Activated CD8-positive, alpha-beta memory T cell treated with anti-CD3 and anti-CD28 coated beads for 48 hours (primary cell): ENCODE data around the gene ANK3.

ENCODE experiments used
- DNase-seq, 3 experiments: peaks; one replicate each; pipeline ENCODE4 v3.0.0-alpha.2; 2020; ENCODE audit warnings: low read depth in 2 of 3, low spot score in 2 of 3

ANK3 gene

GRCh38 chr10:60380781-60381180 lies 8.9 kb downstream of the ANK3 start:
- no peak for DNase-seq

DNA sequence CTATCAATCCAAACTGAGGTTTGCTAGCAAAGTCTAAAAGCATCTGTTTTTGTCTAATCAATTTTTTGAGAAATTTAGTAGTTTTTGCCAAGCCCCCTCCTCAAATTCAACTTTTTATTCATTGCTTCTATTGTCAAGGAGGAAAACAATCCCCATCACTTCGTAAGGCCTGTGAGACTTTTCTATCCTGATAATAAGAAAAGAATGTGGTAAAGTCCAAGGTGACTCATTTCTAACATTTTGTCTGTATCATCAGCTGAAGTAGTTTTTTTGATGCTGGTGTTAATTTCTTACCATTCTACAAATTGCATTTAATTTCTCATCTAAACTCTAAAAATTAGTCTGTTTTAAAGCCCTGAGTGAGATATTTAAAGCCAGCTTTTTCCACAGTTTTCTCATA lies 11.7 kb downstream of the ANK3 start:
- DNase-seq: no peak

DNA sequence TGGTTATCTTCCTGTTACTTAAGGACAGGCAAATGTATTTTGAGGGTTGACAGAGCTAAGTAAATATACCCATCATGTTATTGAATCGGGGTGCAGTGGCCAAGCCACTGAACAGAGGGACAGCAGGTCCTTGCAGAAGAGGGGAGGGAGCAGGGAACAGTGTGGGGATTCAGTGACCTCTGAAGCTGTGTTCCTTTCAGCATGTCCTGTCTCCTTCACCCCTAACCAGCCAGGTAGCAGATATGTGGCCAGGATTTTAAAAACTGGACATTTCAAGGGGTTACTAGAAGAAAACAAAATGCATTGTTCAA lies 12.7 kb downstream of the ANK3 start:
- DNase-seq: no peak

- no peak for DNase-seq
Observed at GRCh38 chr10:60376221-60377041, 13.2 kb downstream of the ANK3 start.

GRCh38 chr10:60375293-60376004 lies 14.2 kb downstream of the ANK3 start:
- DNase-seq: no peak

- no peak for DNase-seq
Observed at GRCh38 chr10:60374836-60375235, 14.8 kb downstream of the ANK3 start.

- no peak for DNase-seq
Observed at GRCh38 chr10:60372436-60372835, 17.2 kb downstream of the ANK3 start.

GRCh38 chr10:60369547-60369930 lies 20.1 kb downstream of the ANK3 start:
- DNase-seq: no peak

DNA sequence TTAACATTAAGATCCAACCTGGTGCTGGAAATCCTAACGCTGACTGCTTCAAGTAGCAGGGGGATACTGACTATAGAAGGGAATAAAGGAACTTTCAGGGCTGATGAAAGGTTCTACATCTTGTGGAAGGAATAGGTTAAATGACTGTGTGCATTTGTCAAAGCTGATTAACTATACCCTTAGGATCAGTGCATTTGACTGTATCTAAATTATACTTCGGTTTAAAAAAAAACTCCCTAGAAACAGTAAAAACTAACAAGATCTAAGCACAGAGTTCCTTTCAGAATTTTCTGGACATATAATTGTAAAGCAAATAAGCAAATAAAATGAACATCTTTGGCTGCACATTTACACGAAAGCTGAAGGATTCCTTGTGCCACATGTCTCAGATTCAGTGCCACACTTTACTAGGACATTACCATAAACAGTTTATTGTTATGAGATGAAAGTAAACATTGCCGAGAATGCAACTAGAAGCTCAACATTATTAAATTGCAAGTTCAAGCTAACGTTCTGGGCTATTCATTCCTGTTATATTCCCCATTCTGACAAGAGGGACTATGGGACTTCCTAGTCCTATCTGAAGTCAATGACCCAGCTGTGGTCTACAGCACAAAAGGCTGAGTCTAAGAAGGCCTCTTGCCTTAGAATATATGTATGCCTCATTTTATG lies 20.7 kb downstream of the ANK3 start:
- no peak for DNase-seq

- no peak for DNase-seq
Observed at GRCh38 chr10:60367901-60368300, 21.8 kb downstream of the ANK3 start.

- no peak for DNase-seq
Observed at GRCh38 chr10:60367431-60367830, 22.2 kb downstream of the ANK3 start.

DNA sequence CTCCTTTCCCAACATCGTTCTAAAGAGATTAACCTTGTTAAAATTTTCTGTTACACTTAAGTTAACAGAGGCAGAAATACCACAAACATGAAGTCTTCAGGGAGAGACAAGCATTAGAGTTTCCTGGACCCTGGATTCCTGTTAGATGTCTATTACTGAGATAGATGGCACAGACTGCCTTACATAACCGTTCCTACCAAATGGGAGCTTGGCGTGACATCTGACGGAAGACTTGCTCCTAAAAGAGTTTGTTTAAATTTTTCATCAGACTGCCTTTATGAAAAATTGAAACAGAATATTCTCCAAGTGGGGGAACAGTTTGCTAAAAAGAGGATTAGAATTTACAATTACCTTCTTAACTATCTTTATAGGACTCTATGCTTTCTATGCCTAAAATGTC lies 22.7 kb downstream of the ANK3 start:
- DNase-seq: no peak

- DNase-seq: no peak
Observed at GRCh38 chr10:60363187-60363586, 26.5 kb downstream of the ANK3 start.

DNA sequence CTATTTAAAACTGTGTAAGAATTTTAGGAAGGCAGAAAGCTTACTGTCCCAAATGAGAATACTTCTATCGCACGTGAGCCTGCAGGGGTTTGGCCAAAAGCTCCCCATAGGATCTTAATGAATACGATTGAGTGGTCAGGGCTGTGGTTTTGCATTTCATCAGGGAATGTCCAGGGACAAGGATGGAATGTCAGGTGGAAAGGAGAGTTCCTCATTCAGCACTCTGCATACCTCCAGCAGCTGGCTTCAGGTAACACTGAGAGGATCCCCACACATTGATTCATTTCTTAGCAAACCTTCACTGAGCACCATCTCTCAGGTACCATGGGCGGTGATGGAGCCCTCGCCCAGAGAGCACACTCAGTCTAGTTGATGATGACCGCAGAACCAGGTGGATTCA lies 27.2 kb downstream of the ANK3 start:
- no peak for DNase-seq

- no peak for DNase-seq
Observed at GRCh38 chr10:60359066-60359465, 30.6 kb downstream of the ANK3 start.

DNA sequence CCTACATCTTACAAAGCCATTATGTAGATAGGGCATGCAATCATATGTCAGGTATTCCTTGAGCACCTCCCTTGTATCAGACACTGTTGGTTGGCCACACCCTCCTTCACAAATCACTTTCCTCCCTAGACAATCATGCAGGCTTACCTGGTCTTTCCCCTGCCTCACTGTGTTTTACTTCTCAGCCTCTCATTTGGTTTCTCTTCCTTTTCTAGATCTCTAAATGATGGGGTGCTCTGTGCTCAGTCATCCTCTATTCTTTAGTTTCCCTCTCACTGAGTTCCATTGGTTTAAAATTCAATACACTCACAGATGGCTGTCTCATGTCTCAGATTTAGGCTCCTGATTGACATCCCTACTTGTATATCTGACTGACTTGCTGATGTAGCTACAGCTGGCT lies 31.4 kb downstream of the ANK3 start:
- DNase-seq: no peak

DNA sequence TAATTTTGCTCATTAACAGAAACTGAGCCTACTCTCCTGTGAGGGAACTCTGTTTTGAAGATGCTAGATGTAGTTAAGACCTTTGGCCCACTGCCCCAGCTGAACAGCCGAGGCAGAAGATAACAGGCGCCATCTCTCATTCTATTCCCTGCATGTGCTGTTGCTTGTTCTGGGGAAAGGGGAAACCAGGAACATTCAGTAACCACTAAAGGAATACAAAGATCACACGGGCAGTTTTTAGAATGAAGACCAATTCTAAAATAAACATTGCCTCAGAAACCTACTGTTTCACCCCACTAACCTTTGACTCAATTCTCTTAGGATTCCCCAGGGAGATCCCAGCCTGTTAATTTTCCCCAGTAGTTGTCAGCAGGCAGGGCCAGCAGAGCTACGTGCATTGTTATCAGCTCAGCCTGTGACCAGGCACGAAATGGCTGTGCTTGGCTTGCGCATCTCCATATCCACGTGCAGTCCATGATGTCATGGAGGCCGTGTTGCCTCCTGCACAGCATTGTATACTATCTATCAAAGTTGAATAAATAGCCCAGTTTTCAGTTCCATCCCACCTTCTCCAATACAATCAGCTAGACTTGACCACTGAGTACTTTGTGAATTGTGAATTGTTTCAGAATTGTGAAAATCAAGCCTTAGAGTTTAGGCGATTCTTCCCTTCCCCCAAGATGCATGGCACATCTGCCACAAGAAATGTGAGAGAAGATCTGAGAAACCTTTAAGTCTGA lies 36.0 kb downstream of the ANK3 start:
- DNase-seq: no peak

DNA sequence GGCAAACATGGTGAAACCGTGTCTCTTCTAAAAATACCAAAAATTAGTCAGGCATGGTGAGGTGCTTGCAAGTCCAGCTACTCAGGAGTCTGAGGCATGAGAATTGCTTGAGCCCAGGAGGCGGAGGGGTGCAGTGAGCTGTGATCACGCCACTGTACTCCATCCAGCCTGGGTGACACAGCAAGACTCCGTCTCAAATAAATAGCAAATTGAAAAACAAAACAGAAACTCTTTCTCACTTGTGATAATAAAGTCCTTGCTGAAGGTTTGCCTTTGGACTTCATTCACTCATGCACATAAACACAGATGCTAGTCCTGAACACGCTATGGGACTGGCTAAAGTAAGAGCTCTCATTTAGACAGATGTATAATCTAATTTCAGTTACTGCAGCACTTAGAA lies 37.6 kb downstream of the ANK3 start:
- DNase-seq: no peak

DNA sequence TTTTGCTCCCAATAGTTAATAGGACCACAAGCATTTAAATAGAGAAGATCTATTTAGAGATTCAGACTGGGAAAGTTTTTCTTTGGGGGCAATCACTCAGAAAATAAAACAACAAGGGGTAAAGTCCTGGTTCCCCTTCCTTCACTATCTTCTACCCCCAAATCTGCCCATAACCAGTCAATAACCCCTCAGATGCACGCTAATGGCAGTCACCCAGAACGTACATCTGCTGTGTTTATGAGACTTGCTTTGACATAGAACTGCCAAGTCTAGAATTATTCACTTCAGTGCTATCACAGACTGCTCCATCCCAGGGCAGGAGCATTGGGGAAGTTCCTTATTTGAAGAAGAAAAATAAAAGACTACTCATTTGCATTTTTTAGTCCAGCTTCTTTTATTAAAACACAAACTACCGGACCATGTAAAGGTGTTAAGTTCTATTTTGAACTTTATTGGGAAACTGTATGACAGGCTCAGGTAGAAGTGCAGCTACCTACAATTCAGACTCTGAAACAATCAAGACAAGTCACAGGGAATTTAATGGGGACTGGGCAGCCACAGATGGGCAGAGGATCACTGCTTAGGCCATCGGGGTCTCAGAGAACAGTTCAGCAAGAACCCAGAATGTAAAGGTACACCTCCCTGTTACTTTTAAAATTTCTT lies 38.4 kb downstream of the ANK3 start:
- no peak for DNase-seq

GRCh38 chr10:60350400-60350799 lies 39.3 kb downstream of the ANK3 start:
- no peak for DNase-seq

GRCh38 chr10:60349426-60349825 lies 40.2 kb downstream of the ANK3 start:
- no peak for DNase-seq
